Endothelial cell of umbilical vein (primary cell): ENCODE data around the gene MAF.

ENCODE experiments used
- JUN ChIP-seq: IDR thresholded peaks from 2 replicates; pipeline ENCODE4 v1.6.1; 2011; ENCODE audit warnings: borderline replicate concordance, low read depth; ENCODE audit not compliant: insufficient read length, insufficient read depth
- TF ChIP-seq, protein P1 (sequence below), 2 donors: IDR thresholded peaks; 1 replicate in 1 of 2; 2 replicates in 1 of 2; pipeline ENCODE4 v1.5.1; 2011; ENCODE audit warnings: low read length in 2 of 2, mild to moderate bottlenecking in 2 of 2, moderate library complexity in 2 of 2, control low read depth in 1 of 2, inconsistent platforms in 1 of 2, low read depth in 1 of 2; ENCODE audit not compliant: insufficient read depth in 1 of 2; ENCODE audit errors: extremely low read depth in 1 of 2
- TF ChIP-seq, protein P2 (sequence below): IDR thresholded peaks from 2 replicates; pipeline ENCODE4 v1.6.1; 2011; ENCODE audit not compliant: insufficient read depth, insufficient read length

DNA sequence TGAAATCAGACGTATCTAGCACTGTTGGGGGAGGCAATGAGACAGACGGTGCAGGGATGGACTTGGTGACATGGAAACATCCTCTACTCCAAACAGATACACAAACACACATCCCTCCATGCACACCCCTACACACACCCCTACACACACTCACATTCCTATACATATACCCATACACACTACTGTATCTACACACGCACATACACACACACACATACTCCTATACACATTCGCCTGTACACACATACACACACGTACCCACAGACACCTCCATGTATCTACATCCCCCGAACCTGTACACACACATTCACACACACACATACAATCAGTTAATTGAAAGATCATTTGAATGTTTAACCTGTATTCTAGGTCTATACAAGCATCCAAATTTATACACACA lies 53.5 kb downstream of the MAF start:
- TF ChIP-seq, protein P1, sequence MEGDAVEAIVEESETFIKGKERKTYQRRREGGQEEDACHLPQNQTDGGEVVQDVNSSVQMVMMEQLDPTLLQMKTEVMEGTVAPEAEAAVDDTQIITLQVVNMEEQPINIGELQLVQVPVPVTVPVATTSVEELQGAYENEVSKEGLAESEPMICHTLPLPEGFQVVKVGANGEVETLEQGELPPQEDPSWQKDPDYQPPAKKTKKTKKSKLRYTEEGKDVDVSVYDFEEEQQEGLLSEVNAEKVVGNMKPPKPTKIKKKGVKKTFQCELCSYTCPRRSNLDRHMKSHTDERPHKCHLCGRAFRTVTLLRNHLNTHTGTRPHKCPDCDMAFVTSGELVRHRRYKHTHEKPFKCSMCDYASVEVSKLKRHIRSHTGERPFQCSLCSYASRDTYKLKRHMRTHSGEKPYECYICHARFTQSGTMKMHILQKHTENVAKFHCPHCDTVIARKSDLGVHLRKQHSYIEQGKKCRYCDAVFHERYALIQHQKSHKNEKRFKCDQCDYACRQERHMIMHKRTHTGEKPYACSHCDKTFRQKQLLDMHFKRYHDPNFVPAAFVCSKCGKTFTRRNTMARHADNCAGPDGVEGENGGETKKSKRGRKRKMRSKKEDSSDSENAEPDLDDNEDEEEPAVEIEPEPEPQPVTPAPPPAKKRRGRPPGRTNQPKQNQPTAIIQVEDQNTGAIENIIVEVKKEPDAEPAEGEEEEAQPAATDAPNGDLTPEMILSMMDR (IDR thresholded peaks at IDR 0.05; ENCODE audit: extremely low read depth in 1 of 2, insufficient read depth in 1 of 2, low read depth in 1 of 2, low read length in 2 of 2), result no peak
- no peak for TF ChIP-seq JUN
- TF ChIP-seq, protein P2, sequence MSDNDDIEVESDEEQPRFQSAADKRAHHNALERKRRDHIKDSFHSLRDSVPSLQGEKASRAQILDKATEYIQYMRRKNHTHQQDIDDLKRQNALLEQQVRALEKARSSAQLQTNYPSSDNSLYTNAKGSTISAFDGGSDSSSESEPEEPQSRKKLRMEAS, result no peak
